GM12878 (cell line): ENCODE results near the gene MAP1S. TPM values are rescaled to one million over a fixed set of nuclear protein-coding genes. Genes with fewer than 3 reads are reported as not detected.

Experiments used
- CHD1 ChIP-seq: IDR thresholded peaks from 2 replicates; pipeline ENCODE4 v1.6.1; 2012; ENCODE audit warnings: low read depth, low read length, improper control_type of control experiment
- CREB1 ChIP-seq: IDR thresholded peaks from 2 replicates; pipeline ENCODE4 v1.6.1; 2012; ENCODE audit warnings: low read depth, mild to moderate bottlenecking, inconsistent platforms
- E2F4 ChIP-seq: IDR thresholded peaks from 2 replicates; pipeline ENCODE4 v1.6.1; 2012; ENCODE audit warnings: low read depth, low read length, improper control_type of control experiment
- E4F1 ChIP-seq: fragments of 450-650 bp; IDR thresholded peaks from 2 replicates; pipeline ENCODE4 v1.6.1; 2018; ENCODE audit warnings: borderline replicate concordance, mild to moderate bottlenecking; ENCODE audit not compliant: partially characterized antibody
- HDAC6 ChIP-seq: fragments of 200-600 bp; sonication (generic); IDR thresholded peaks from one replicate; pipeline ENCODE4 v1.8.0; 2017; ENCODE audit warnings: antibody characterized with exemption; ENCODE audit not compliant: unreplicated experiment
- IKZF1 ChIP-seq: fragments of 450-650 bp; conservative IDR thresholded peaks from 2 replicates; pipeline ENCODE4 v1.6.1; 2017; ENCODE audit warnings: antibody characterized with exemption, mild to moderate bottlenecking
- IRF3 ChIP-seq: fragments of 450-650 bp; IDR thresholded peaks from 2 replicates; pipeline ENCODE4 v1.6.1; 2014; ENCODE audit warnings: mild to moderate bottlenecking
- KDM1A ChIP-seq: fragments of 200-600 bp; sonication (generic); IDR thresholded peaks from 2 replicates; pipeline ENCODE4 v1.6.1; 2016; ENCODE audit warnings: borderline replicate concordance
- MAX ChIP-seq: IDR thresholded peaks from 2 replicates; pipeline ENCODE4 v1.6.1; 2012; ENCODE audit warnings: low read depth, low read length, improper control_type of control experiment
- POLR2AphosphoS2 ChIP-seq: IDR thresholded peaks from 2 replicates; pipeline ENCODE4 v1.6.1; 2011; ENCODE audit warnings: low read depth, mild to moderate bottlenecking, low read length, improper control_type of control experiment, moderate library complexity
- SMAD1 ChIP-seq: fragments of 450-650 bp; IDR thresholded peaks from 2 replicates; pipeline ENCODE4 v1.6.1; 2018; ENCODE audit warnings: mild to moderate bottlenecking, low read depth; ENCODE audit not compliant: partially characterized antibody
- STAT3 ChIP-seq: IDR thresholded peaks from 2 replicates; pipeline ENCODE4 v1.6.1; 2011; ENCODE audit warnings: low read depth, low read length, improper control_type of control experiment
- TCF3 ChIP-seq: IDR thresholded peaks from 2 replicates; pipeline ENCODE4 v1.6.1; 2012; ENCODE audit warnings: low read depth, mild to moderate bottlenecking, low read length, borderline replicate concordance; ENCODE audit not compliant: insufficient read depth
- polyA plus RNA-seq, 11 experiments: library from polyadenylated mRNA; depleted of rRNA in 4 of 11; unstranded in 6 of 11; stranded (reverse) in 5 of 11; fragments of >200 nt; fragmentation: Nextera tagmentation in 4 of 11; fragmentation: Illumina TruSeq in 1 of 11; extraction: Ambion mirVana in 4 of 11; extraction: Trizol in 1 of 11; gene quantifications; 1 replicate in 1 of 11; 2 replicates in 10 of 11; pipeline versions ENCODE4 v1.2.1 to v1.2.3, GENCODE V29; 2011 to 2016; ENCODE audit warnings: inconsistent platforms in 2 of 11, missing spikeins in 2 of 11, low read depth in 1 of 11
- total RNA-seq, 4 experiments: library from RNA; depleted of rRNA in 3 of 4; stranded (reverse); fragments of >200 nt in 3 of 4; fragmentation: Illumina TruSeq in 1 of 4; extraction: Trizol in 1 of 4; gene quantifications; 2 replicates each; pipeline versions ENCODE4 v1.2.1 to v1.2.3, GENCODE V29; 2013 to 2021
- TF ChIP-seq, protein P1 (sequence below): fragments of 450-650 bp; IDR thresholded peaks from 2 replicates; pipeline ENCODE4 v1.6.1; 2017; ENCODE audit warnings: mild to moderate bottlenecking, moderate library complexity
- TF ChIP-seq, protein P2 (sequence below): fragments of 450-650 bp; IDR thresholded peaks from 2 replicates; pipeline ENCODE4 v1.6.1; 2016; ENCODE audit warnings: mild to moderate bottlenecking
- TF ChIP-seq, protein P3 (sequence below): fragments of 150-350 bp; IDR thresholded peaks from 2 replicates; pipeline ENCODE4 v1.6.1; 2014; ENCODE audit warnings: mild to moderate bottlenecking, low read depth, low read length

Gene MAP1S
- total and polyA plus RNA-seq, 10 of the 15 experiments (the other 5 are each of a cell fraction or from before 2014, with no cell fraction given): 2.1 to 63.9 (median 15.0) TPM

DNA sequence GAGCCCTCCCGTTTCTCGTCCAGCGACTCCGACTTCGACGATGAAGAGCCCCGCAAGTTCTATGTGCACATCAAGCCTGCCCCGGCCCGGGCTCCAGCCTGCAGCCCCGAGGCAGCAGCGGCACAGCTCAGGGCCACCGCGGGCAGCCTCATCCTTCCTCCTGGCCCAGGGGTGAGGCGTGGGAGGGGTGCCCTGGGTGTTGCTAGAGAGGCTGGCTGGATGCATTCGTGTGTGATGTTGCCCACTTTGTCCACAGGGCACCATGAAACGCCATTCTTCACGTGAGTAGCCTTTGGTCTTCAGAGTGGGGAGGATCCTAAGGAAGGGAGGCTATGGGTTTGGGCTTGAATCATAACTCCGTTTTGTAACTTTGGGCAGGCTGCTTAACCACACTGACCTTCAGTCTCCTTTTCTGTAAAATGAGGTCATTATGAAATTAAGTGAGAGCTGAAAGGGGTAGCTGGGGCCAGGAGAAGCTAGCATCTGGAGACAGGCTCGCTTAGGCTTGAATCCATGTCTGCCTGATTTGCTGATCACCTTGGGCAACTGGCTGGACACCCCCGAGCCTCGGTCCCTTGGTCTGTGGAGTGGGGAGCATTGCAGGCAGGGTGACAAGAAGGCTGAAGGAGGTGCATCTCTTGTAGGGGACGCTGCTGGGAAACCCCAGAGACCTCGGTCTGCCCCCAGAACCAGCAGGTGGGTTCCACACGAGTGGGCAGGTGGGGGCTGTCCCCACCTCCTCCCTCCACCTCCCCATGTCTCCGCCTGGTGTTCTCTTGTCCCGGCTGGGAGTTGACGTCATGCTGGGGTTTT, 56.9 kb downstream of the MAP1S start (continued):
- TF ChIP-seq E4F1 (no peak), MAX (no peak), POLR2AphosphoS2 (no peak), HDAC6 (no peak), SMAD1 (no peak), IKZF1 (peak; percentile 90), KDM1A (no peak), CHD1 (no peak), STAT3 (no peak), CREB1 (peak; percentile 85), E2F4 (no peak), TCF3 (peak; percentile 99), IRF3 (no peak)
- TF ChIP-seq, protein P1, sequence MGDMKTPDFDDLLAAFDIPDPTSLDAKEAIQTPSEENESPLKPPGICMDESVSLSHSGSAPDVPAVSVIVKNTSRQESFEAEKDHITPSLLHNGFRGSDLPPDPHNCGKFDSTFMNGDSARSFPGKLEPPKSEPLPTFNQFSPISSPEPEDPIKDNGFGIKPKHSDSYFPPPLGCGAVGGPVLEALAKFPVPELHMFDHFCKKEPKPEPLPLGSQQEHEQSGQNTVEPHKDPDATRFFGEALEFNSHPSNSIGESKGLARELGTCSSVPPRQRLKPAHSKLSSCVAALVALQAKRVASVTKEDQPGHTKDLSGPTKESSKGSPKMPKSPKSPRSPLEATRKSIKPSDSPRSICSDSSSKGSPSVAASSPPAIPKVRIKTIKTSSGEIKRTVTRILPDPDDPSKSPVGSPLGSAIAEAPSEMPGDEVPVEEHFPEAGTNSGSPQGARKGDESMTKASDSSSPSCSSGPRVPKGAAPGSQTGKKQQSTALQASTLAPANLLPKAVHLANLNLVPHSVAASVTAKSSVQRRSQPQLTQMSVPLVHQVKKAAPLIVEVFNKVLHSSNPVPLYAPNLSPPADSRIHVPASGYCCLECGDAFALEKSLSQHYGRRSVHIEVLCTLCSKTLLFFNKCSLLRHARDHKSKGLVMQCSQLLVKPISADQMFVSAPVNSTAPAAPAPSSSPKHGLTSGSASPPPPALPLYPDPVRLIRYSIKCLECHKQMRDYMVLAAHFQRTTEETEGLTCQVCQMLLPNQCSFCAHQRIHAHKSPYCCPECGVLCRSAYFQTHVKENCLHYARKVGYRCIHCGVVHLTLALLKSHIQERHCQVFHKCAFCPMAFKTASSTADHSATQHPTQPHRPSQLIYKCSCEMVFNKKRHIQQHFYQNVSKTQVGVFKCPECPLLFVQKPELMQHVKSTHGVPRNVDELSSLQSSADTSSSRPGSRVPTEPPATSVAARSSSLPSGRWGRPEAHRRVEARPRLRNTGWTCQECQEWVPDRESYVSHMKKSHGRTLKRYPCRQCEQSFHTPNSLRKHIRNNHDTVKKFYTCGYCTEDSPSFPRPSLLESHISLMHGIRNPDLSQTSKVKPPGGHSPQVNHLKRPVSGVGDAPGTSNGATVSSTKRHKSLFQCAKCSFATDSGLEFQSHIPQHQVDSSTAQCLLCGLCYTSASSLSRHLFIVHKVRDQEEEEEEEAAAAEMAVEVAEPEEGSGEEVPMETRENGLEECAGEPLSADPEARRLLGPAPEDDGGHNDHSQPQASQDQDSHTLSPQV: no peak; the same call in 1 of the 2 replicates
- TF ChIP-seq, protein P2, sequence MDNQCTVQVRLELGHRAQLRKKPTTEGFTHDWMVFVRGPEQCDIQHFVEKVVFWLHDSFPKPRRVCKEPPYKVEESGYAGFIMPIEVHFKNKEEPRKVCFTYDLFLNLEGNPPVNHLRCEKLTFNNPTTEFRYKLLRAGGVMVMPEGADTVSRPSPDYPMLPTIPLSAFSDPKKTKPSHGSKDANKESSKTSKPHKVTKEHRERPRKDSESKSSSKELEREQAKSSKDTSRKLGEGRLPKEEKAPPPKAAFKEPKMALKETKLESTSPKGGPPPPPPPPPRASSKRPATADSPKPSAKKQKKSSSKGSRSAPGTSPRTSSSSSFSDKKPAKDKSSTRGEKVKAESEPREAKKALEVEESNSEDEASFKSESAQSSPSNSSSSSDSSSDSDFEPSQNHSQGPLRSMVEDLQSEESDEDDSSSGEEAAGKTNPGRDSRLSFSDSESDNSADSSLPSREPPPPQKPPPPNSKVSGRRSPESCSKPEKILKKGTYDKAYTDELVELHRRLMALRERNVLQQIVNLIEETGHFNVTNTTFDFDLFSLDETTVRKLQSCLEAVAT: peak; percentile 83
- TF ChIP-seq, protein P3, sequence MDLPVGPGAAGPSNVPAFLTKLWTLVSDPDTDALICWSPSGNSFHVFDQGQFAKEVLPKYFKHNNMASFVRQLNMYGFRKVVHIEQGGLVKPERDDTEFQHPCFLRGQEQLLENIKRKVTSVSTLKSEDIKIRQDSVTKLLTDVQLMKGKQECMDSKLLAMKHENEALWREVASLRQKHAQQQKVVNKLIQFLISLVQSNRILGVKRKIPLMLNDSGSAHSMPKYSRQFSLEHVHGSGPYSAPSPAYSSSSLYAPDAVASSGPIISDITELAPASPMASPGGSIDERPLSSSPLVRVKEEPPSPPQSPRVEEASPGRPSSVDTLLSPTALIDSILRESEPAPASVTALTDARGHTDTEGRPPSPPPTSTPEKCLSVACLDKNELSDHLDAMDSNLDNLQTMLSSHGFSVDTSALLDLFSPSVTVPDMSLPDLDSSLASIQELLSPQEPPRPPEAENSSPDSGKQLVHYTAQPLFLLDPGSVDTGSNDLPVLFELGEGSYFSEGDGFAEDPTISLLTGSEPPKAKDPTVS: no peak
